DOHH2 (cell line): ENCODE results near the gene LDLR.

Experiments used
- H3F3A ChIP-seq: fragments of 200-600 bp; sonication (generic), shearing (Covaris generic); 2 replicates; pipeline ENCODE4 v1.6.0; 2016; ENCODE audit warnings: antibody characterized with exemption, mild to moderate bottlenecking; ENCODE audit not compliant: control insufficient read depth, insufficient read depth
- H3K27ac ChIP-seq: fragments of 200-600 bp; sonication (generic); 2 replicates; pipeline ENCODE4 v1.5.1; 2014; ENCODE audit warnings: low read depth, mild to moderate bottlenecking, low read length, moderate library complexity
- H3K27me3 ChIP-seq: fragments of 200-600 bp; sonication (generic); 2 replicates; pipeline ENCODE4 v1.6.1; 2014; ENCODE audit warnings: mild to moderate bottlenecking, low read length, mixed read lengths; ENCODE audit not compliant: control insufficient read depth
- H3K36me3 ChIP-seq: fragments of 200-600 bp; sonication (generic); 2 replicates; pipeline ENCODE4 v1.6.1; 2014; ENCODE audit warnings: mild to moderate bottlenecking, low read length, moderate library complexity, mixed read lengths; ENCODE audit not compliant: control insufficient read depth
- H3K4me1 ChIP-seq: fragments of 200-600 bp; sonication (generic); 2 replicates; pipeline ENCODE4 v1.6.1; 2014; ENCODE audit warnings: mild to moderate bottlenecking, low read length, mixed read lengths; ENCODE audit not compliant: control insufficient read depth
- H3K4me2 ChIP-seq: fragments of 200-600 bp; sonication (generic); 2 replicates; pipeline ENCODE4 v1.6.0; 2014; ENCODE audit warnings: mild to moderate bottlenecking, low read length, moderate library complexity
- H3K4me3 ChIP-seq: fragments of 200-600 bp; sonication (generic); 2 replicates; pipeline ENCODE4 v1.5.1; 2014; ENCODE audit warnings: mild to moderate bottlenecking, low read length, mixed read lengths
- H3K79me2 ChIP-seq: fragments of 200-600 bp; sonication (generic); 2 replicates; pipeline ENCODE4 v1.6.1; 2014; ENCODE audit warnings: mild to moderate bottlenecking, low read length, mixed read lengths; ENCODE audit not compliant: control insufficient read depth
- H3K9me2 ChIP-seq: fragments of 200-600 bp; sonication (generic); replicated peaks from 2 replicates; pipeline ENCODE4 v1.6.1; 2014; ENCODE audit warnings: mild to moderate bottlenecking, low read length, mixed read lengths; ENCODE audit not compliant: control insufficient read depth
- H3K9me3 ChIP-seq: fragments of 200-600 bp; sonication (generic); 2 replicates; pipeline ENCODE4 v1.6.1; 2014; ENCODE audit warnings: antibody characterized with exemption, low read length, mixed read lengths; ENCODE audit not compliant: control insufficient read depth, insufficient read depth
- H4K20me1 ChIP-seq: fragments of 200-600 bp; sonication (generic); 2 replicates; pipeline ENCODE4 v1.6.0; 2014; ENCODE audit warnings: low read depth, mild to moderate bottlenecking, antibody characterized with exemption, low read length, moderate library complexity; ENCODE audit not compliant: control insufficient read depth, insufficient read depth
- EZH2phosphoT487 ChIP-seq: fragments of 200-600 bp; sonication (generic); IDR thresholded peaks from 2 replicates; pipeline ENCODE4 v1.6.1; 2017; ENCODE audit warnings: borderline replicate concordance, mild to moderate bottlenecking, antibody characterized with exemption, low read length, moderate library complexity, mixed read lengths
- TF ChIP-seq, protein P1 (sequence below): fragments of 200-600 bp; sonication (generic); IDR thresholded peaks from one replicate; pipeline ENCODE4 v1.5.1; 2014; ENCODE audit warnings: antibody characterized with exemption, mild to moderate bottlenecking, low read depth, low read length; ENCODE audit not compliant: poor library complexity, severe bottlenecking

LDLR gene

DNA sequence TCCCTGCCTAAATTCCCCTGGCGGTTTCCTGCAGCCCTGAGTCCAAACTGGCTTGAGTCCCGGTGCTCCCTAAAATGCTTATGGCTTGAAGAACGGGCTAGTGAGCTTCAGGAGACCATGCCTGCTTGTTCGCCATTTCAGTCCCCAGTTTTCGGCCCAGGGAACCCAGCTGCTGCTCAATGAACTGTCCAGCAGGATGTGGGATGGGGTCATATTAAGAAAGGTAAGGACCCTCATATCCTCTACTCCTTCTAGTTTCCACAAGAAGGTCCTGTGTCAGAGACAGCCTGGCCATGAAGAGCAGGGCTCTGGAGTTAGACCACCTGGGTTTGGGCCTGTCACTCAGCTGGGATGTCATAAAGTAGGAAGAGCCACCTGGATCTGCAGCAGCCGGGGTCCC is 83.3 kb downstream of the LDLR start:
- H3K36me3 ChIP-seq: peaks cover 68% of the 10 kb centered on the region
- H3K4me1 ChIP-seq: no peaks in the 10 kb centered on the region
- H3K27ac ChIP-seq: no peak overlapping the region

DNA sequence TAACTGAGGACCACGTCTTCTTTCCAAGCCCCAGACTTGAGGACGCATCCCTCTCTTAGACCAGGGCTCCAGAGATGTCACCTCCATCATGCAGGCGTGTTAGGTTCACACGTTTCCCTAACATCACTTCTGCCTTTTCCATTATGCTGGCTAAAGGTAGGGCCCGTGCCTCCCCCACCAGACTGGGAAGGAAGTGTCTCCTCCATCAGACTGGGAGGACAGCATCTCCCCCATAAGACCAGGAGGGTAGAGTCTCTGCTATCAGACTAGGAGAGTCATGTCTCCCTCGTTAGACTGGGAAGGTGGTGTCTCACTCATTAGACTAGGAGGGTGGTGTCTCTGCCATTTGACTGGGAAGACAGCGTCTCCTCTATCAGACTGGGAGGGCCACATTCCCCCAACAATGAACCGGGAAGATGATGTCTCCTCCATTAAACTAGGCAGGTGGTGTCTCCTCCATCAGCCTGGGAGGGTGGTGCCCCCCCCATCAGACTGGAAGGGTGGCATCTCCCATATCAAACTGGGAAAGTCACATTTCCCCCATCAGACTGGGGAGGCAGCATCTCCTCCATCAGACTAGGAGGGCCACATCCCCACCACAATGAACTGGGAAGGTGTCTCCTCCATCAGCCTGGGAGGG is 84.4 kb downstream of the LDLR start:
- Histone ChIP-seq H3K27ac (no peak overlapping the region), H3K79me2 (peaks cover 2% of the 10 kb centered on the region; the same call in 1 of the 2 replicates), H3K9me3 (no peaks in the 10 kb centered on the region), H3K9me2 (no peaks in the 10 kb centered on the region), H3F3A (no peaks in the 10 kb centered on the region), H3K36me3 (peaks cover 70% of the 10 kb centered on the region), H3K4me2 (no peak overlapping the region), H3K4me1 (no peaks in the 10 kb centered on the region; the same call in 1 of the 2 replicates), H3K27me3 (no peaks in the 10 kb centered on the region), H4K20me1 (no peaks in the 10 kb centered on the region), H3K4me3 (no peak overlapping the region)
- TF ChIP-seq EZH2phosphoT487: no peak
- TF ChIP-seq, protein P1, sequence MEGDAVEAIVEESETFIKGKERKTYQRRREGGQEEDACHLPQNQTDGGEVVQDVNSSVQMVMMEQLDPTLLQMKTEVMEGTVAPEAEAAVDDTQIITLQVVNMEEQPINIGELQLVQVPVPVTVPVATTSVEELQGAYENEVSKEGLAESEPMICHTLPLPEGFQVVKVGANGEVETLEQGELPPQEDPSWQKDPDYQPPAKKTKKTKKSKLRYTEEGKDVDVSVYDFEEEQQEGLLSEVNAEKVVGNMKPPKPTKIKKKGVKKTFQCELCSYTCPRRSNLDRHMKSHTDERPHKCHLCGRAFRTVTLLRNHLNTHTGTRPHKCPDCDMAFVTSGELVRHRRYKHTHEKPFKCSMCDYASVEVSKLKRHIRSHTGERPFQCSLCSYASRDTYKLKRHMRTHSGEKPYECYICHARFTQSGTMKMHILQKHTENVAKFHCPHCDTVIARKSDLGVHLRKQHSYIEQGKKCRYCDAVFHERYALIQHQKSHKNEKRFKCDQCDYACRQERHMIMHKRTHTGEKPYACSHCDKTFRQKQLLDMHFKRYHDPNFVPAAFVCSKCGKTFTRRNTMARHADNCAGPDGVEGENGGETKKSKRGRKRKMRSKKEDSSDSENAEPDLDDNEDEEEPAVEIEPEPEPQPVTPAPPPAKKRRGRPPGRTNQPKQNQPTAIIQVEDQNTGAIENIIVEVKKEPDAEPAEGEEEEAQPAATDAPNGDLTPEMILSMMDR: no peak

More for the DNA sequence above, 83.3 kb downstream of the LDLR start:
- H3K27me3 ChIP-seq: no peaks in the 10 kb centered on the region
- no peak overlapping the region for H3K4me2 ChIP-seq
- no peaks in the 10 kb centered on the region for H3F3A ChIP-seq
- TF ChIP-seq, protein P1: no peak
- no peak for TF ChIP-seq EZH2phosphoT487
- H3K79me2 ChIP-seq: no peaks in the 10 kb centered on the region
- H3K9me2 ChIP-seq: no peaks in the 10 kb centered on the region
- H3K9me3 ChIP-seq: no peaks in the 10 kb centered on the region
- no peaks in the 10 kb centered on the region for H4K20me1 ChIP-seq
- H3K4me3 ChIP-seq: no peak overlapping the region

DNA sequence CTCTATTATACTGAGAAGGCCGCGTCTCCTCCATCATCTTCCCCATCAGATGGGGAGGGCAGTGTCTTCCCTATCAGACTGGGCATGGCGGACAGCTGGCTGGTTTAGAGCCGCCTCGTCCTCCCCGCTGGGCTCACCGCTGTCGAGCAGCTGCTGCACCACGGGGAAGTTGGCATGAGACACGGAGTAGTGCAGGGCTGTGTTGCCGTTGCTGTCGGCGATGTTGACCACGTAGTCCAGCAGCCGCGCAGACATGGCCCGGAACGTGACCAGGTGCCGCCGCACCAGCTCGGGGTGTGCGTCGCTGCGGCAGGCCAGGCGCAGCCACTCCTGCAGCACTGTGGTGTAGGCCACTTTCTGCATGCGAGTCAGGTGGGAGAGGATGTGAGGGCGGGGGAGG is 85.1 kb downstream of the LDLR start:
- no peaks in the 10 kb centered on the region for H3K9me3 ChIP-seq
- H3K36me3 ChIP-seq: peaks cover 72% of the 10 kb centered on the region
- no peak overlapping the region for H3K4me2 ChIP-seq
- no peaks in the 10 kb centered on the region for H4K20me1 ChIP-seq
- H3K9me2 ChIP-seq: no peaks in the 10 kb centered on the region
- no peaks in the 10 kb centered on the region for H3K27me3 ChIP-seq
- peaks cover 6% of the 10 kb centered on the region for H3K4me1 ChIP-seq
- no peak overlapping the region for H3K27ac ChIP-seq
- H3K4me3 ChIP-seq: no peak overlapping the region
- TF ChIP-seq, protein P1: no peak
- TF ChIP-seq EZH2phosphoT487: no peak
- H3F3A ChIP-seq: no peaks in the 10 kb centered on the region
- H3K79me2 ChIP-seq: peaks cover 3% of the 10 kb centered on the region
